Astrocyte of the cerebellum (primary cell): ENCODE measurements around the gene DNAH9.

Source experiments
- DNase-seq: peaks from one replicate; pipeline ENCODE4 v3.0.0-alpha.2; 2011; ENCODE audit warnings: low read depth
- H3K4me3 ChIP-seq: 2 replicates; pipeline ENCODE4 v1.5.1; 2011; ENCODE audit warnings: mild to moderate bottlenecking, low read depth, low read length, moderate library complexity
- in situ Hi-C: cut with HindIII; loops from 2 replicates; pipeline ENCODE4 v1.10.0; 2017; ENCODE audit warnings: low sequenced_read_pairs
- TF ChIP-seq, protein P1 (sequence below): IDR thresholded peaks from 2 replicates; pipeline ENCODE4 v1.5.1; 2012; ENCODE audit warnings: low read length, low read depth, moderate library complexity, mild to moderate bottlenecking; ENCODE audit errors: missing control alignments

The DNAH9 gene

DNA sequence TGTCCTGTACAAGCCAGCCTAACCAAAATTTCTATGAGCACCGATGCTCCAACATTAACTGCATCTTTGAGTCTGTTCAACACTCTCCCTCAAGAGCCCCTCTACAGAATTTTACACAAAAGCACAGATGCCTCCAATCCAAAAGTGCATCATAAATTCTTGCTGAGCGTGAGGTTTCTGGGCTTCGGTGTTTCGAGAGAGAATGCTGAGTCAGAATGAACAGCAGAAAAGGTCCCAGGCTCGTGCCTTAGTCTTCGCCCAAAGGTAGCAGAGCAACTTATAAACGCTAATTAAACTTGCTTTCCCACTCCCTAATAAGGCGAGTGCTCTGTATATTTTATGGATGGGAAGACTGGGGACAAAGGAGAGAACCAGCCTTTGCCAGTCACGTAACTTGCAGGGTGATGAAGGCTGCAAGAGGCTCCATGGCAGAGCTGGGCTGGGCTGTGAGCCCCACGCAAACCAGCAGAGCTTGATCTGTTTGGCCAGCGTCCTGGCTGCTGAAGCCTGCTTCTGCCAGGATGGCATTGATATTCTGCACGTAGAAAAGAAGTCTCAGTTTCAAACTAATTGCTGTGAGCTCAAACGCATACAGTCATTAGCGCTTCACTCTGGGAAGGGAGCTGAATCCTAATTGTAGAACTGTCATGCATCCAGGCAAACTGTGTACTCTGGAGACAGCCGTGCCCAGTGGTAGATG, 138.5 kb downstream of the DNAH9 start:
- H3K4me3 ChIP-seq, result no peak overlapping the region
- DNase-seq, result no peak
- TF ChIP-seq, protein P1, sequence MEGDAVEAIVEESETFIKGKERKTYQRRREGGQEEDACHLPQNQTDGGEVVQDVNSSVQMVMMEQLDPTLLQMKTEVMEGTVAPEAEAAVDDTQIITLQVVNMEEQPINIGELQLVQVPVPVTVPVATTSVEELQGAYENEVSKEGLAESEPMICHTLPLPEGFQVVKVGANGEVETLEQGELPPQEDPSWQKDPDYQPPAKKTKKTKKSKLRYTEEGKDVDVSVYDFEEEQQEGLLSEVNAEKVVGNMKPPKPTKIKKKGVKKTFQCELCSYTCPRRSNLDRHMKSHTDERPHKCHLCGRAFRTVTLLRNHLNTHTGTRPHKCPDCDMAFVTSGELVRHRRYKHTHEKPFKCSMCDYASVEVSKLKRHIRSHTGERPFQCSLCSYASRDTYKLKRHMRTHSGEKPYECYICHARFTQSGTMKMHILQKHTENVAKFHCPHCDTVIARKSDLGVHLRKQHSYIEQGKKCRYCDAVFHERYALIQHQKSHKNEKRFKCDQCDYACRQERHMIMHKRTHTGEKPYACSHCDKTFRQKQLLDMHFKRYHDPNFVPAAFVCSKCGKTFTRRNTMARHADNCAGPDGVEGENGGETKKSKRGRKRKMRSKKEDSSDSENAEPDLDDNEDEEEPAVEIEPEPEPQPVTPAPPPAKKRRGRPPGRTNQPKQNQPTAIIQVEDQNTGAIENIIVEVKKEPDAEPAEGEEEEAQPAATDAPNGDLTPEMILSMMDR, result no peak
- in situ Hi-C loops, result no loop called here

DNA sequence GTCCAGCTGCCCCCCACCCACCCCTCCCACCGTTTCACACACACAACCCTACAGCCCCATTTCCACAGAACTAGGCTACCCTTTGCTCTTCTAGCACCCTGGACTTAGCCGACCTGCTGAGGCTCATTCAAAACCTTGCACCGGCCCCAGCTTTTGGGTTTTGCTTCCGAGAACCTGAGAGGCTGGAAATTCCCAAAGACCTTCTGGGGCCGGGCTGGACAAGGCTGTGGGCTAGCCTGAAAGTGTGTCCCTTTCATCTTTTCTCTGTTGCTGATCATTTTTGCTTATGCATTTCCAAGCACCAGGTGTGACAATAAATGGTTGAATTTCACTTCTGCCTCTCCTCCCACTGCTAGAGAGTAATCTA, 139.0 kb downstream of the DNAH9 start:
- DNase-seq, result no peak
- no peak overlapping the region for H3K4me3 ChIP-seq
- TF ChIP-seq, protein P1, result no peak
- in situ Hi-C loops, result no loop called here

DNA sequence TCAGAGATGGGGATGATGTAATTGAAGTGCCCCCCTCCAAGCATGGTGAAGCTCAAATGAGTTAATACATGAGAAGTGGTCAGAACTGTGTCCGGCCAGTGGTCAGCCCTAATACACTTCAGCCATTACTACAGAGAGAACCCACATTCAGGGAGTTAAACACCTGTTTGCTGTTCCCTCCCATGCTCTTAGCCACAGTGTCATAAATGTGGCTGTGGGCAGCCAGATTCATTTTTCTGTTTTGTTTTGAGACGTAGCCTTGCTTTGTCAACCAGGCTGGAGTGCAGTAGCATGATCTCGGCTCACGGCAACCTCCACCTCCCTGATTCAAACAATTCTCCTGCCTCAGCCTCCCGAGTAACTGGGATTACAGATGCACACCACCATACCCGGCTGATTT, 139.9 kb downstream of the DNAH9 start:
- no peak for DNase-seq
- TF ChIP-seq, protein P1, result no peak
- in situ Hi-C loops, result no loop called here
- no peak overlapping the region for H3K4me3 ChIP-seq

DNA sequence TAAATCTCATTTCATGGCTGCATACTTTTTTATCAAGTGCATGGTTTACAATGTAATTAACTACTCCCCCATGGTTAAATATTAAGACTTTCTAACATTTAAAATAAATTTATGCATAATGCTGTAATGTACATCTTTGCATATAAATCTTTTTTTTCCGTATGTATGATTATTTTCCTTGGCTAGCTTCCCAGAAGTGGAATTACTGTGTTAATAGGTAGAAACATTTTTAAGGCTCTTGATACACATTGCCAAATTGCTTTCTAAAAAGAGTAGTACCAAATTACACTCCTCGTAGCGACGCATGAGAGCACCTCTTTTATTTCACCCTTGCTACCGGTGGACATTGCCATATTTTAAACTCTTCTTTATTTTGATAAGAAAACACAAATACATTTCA, 141.1 kb downstream of the DNAH9 start:
- no peak overlapping the region for H3K4me3 ChIP-seq
- in situ Hi-C loops, result no loop called here
- TF ChIP-seq, protein P1, result no peak
- DNase-seq, result no peak

DNA sequence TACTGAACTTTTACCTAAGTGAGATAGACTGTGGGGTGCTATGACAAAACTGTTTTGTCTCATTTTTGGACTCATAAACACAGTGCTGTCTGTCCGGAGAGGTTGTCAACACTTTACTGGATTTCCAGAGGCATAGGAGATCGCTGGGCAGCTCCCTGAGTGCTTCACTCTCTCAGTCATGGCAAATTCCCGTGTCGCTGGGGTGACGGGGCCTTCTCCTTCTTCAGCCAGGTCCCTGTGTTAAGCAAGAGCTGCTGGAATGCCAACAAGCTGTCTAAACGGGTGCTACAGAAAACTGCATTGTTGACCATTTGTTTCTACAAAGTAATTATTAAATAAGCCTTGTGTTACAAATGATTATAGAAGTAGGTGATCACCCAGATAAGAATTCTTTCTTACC, 141.6 kb downstream of the DNAH9 start:
- no peak for DNase-seq
- TF ChIP-seq, protein P1, result no peak
- H3K4me3 ChIP-seq, result no peak overlapping the region
- in situ Hi-C loops, result no loop called here

DNA sequence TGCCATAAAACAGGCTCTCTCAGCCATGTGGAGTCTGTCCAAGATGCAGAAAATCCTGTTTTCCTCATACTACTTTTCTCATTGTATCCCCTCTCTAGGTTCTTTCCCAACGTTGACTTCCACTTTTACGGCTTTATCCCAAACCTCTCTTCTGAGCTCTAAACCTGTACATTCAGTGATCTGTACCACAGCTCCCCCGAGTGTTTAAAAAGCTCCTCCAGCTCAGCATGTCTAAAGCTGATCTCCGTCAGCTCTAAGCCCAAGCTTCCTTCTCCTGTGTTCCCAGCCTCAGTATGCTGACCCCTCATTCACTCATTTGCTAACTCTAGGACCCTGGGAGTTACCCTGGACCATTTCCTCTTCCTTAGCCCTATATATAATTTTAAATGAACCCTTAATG, 144.6 kb downstream of the DNAH9 start:
- no peak for DNase-seq
- H3K4me3 ChIP-seq, result no peak overlapping the region
- TF ChIP-seq, protein P1, result no peak
- in situ Hi-C loops, result no loop called here
